ENCODE results near the gene NOP14.

- TF ChIP-seq CTCF (conservative IDR thresholded peaks at IDR 0.05; ENCODE audit: low read length) (no peak), EZH2phosphoT487 (IDR thresholded peaks at IDR 0.05; ENCODE audit: borderline replicate concordance, low read depth, low read length) (no peak)
Measured at GRCh38 chr4:2938906-2939305, 24.3 kb downstream of the NOP14 start.

Measured in OCI-LY7 (cell line).